Left colon (tissue), 2 donors: ENCODE measurements around the gene DYSF. TPM values are rescaled to one million over a fixed set of nuclear protein-coding genes. Genes with fewer than 3 reads are reported as not detected.

Source experiments
- ATAC-seq: fragments of 200-7000 bp; cut with Tn5 transposase; one replicate; pipeline ENCODE4 v1.9.1; 2020; ENCODE audit warnings: mild to moderate bottlenecking, moderate library complexity
- DNase-seq, 2 donors: peaks; one replicate each; pipeline ENCODE4 v3.0.0-alpha.2; 2020
- intact Hi-C, 2 donors: fragments of 100-400 bp; cut with DNase I in 1 of 2; cut with micrococcal nuclease in 1 of 2; formaldehyde crosslinking; loops; one replicate each; pipeline versions ENCODE4 v1.11.2 to v1.14.0; 2022; cut with DNase I, micrococcal nuclease
- total RNA-seq, 2 donors: library from RNA; stranded (reverse); fragmentation: NEBNext Ultra II Directional; extraction: Animal tissue kit (Norgen Biotek cat#: 25700); gene quantifications; one replicate each; pipeline ENCODE4 v1.2.1, GENCODE V29; 2021
- donor health status: DM: no; HTN: no; CAD: no.
- donor health status: DM: yes; HTN: yes; CAD: no.

DYSF gene
- total RNA-seq, 2 donors from 2014 or later, result 2.4 to 5.0 TPM

DNA sequence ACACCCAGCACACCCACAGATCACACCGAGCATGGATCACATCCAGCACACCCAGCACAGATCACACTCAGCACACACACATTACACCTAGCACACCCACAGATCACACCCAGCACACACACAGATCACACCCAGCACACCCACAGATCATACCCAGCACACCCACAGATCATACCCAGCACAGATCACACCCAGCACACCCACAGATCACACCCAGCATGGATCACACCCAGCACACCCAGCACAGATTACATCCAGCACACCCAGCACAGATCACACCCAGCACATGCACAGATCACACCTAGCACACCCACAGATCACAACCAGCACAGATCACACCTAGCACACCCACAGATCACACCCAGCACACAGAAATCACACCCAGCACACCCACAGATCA is 118.6 kb downstream of the DYSF start:
- DNase-seq (no peak), ATAC-seq (no peak)
- intact Hi-C loops, result no loop called here

DNA sequence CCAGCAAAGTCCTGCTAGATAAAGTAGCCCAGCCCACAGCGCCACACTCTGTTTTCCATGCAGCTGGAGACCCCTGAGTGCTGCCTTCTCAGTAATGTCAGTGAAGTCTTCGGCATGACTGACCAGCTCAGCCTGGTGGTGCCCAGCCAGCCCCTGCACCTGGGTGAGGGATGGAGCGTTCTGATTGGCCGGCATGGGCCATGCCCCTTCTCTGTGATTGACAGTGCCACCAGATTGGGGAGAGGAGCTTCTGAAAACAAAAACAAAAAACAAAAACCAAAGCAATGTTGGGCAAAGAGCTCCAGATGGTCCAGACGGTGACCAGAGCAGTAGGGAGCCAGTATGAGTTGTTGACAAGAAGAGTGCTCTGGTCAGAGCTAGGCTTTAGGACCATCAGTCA is 122.6 kb downstream of the DYSF start:
- DNase-seq (no peak), ATAC-seq (no peak)
- intact Hi-C loops, result no loop called here

DNA sequence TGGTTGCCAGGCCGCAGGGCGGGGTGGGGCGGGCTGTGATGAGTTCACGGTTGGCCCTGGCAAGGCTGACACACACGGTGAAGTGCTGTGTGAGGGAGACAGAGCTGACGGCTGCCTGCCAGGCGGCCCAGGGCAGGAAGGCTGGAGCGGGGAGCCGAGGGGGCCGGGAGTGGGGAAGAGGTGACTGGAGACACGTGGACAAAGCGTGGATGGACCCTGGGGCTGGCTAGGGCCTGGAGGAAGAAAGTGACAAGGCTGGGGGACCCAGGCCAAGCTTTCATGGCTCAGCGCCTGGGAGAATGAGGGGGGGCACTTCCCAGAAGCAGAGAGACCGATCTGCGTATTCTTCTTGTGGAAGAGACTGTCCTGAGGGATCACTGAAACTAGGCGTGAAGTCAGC is 123.2 kb downstream of the DYSF start:
- intact Hi-C loops, result no loop called here
- no peak for DNase-seq
- no peak for ATAC-seq

DNA sequence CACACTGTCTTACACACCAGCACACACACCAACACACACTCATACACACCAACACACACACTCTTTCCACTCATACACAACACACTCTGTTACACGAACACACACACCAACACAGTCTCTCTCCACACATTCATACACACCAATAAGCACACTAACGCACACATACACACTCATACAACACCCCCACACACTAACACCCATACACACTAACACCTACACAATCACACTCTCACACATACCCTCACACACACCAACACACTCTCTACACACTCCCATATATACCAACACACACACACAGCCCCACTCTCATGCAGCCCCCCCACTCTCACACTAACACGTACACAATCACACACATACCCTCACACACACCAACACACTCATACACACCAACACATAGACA is 123.8 kb downstream of the DYSF start:
- DNase-seq, result no peak
- intact Hi-C loops, result no loop called here
- ATAC-seq, result no peak

DNA sequence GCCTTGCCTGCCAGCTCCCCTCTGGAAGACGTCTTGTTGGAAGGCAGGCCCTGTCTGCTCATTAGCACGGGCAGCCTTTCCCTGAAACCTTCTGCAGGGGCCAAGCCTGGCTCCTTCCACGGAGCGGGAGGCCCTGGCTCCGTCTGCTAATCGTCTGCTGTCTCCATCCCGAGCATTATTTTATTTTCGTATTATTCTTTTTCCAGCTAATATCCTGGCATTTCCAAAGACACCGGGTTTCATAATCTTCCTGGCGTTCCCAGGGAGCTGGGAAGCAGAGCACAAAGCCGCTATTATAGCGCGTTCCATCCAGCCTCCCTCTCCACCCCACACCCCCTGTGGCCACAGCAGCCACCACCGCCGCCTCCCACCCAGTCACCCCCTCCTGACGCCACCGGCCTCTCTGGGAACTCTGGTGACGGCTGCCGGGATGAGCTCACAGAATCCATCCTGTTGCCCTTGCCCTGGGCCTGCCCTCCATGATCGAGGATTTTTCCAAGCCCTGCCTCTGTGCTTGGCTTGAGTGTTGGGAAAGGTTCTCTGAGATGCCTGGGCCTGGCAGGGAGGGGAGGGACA is 125.5 kb downstream of the DYSF start:
- intact Hi-C loops, result no loop called here
- ATAC-seq, result no peak

DNA sequence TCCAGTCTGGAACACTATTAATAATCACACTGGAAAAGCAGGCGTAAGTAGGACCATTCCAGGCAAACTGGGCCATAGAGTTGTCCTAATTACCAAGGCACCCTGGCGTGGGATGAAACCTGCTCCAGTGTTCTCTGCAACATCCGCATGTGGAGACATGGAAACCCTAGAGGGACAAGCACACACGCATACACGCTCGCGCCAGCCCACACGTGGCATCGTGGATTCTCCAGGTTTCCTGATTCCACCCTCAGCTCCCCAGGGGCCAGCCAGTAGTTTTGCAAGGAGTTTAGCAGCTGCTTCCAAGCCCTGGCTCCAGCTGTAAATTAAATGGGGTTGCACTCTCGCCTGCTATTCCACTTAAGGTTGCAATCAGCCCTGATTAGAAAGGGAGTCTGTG is 127.7 kb downstream of the DYSF start:
- DNase-seq (no peak), ATAC-seq (no peak)
- intact Hi-C loops, result no loop called here

More for the DNA sequence above, 125.5 kb downstream of the DYSF start:
- no peak for DNase-seq

DNA sequence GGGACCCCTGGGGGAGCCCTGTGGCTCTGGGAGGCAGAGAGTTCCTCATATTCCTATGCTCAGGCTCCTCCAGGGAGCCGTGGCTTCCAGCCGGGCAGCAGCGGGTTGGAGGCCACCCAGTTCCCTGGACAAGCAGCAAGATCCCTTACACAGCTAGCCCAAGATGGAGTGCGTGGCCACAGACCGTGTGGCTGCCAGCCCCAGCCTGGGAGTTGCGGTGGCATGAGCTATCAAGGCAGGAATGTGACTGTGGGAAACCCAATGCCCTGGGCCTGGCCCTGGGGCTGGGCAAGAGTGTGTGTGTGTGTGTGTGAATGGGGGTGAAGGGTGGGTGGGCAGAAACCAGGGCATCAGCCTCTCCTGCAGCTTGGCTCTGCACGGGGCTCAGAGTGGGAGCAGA is 130.5 kb downstream of the DYSF start:
- DNase-seq, result no peak
- intact Hi-C loops, result no loop called here
- ATAC-seq, result no peak

DNA sequence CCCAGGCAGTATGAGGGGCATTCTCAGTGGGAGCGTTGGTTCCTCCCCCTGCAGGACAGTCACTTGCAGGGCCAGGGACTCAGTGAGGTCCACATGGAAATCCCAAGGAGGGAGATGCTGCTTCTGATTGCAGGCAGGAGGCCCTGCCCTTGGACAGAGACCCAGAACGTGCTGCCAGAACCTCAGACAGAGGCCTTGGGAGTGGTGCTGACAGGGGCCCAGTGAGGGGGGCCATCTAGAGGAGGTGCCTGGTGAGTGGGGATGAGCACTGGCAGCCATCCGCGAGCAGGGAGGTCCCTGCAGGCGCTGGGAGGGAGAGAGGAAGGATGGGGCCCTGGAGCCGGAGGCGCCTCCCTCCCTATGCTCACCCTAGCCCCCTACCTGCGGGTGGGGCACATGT is 133.1 kb downstream of the DYSF start:
- intact Hi-C loops, result no loop called here
- no peak for ATAC-seq
- DNase-seq, result no peak

DNA sequence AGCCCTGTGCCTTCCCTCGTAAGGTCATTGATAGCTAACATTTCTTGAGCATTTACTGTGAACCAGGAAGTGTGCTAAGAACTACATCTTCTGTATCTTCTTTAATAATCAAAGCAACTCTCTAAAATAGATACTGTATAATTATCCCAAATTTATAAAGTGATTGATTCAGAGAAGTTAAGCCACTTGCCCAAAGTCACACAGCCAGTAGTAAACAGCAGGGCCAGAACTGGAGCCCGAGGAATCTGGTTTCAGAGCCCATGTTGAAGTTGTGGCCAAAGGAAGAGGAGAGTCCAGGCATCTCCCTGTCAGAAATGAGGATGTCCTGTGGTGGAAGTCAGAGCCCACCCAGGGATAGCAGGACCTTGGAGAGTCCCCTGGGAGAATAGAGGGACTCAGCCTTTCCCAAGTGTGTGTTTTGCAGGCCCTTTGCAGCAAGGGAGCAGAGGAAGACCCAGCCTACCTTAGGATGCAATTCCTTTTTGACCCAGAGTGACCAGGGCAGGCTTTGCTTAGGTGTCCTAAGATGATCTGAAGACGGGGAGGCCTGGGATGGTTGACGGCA is 134.2 kb downstream of the DYSF start:
- DNase-seq (no peak), ATAC-seq (no peak)
- intact Hi-C loops, result no loop called here

DNA sequence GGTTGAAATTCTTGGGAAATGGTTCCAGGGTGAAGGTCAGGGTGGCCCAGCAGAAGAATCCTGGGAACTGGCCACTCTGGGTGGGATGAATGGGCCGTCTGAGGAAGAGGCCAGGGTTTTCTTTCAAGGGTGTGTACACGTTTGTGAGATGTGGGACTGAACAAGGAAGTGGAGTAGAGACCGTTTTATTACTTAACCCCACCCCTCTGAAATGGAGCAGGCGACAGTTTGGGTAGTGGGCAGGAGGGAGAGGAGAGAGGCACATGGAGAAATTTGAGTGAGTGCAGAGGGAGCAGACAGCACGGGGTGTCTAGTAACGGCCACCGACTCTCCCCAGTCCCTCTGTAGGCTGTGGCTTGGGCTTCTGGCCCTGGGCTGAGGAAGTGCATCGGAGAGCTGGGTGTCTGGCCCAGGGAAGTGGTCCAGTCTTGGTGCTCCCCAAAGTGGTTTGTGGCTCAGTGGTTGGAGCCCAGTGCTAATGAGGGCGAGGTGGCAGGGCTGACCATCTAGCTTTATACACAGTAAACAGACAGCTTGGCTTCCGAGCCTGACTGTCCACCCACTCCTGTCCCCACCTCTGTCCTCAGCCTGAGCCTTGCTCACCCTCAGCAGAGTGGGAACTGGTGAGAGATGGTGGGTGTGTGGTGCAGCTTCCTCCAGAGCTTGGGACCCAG is 135.3 kb downstream of the DYSF start:
- intact Hi-C loops, result no loop called here
- DNase-seq (no peak), ATAC-seq (peak; percentile 85)

DNA sequence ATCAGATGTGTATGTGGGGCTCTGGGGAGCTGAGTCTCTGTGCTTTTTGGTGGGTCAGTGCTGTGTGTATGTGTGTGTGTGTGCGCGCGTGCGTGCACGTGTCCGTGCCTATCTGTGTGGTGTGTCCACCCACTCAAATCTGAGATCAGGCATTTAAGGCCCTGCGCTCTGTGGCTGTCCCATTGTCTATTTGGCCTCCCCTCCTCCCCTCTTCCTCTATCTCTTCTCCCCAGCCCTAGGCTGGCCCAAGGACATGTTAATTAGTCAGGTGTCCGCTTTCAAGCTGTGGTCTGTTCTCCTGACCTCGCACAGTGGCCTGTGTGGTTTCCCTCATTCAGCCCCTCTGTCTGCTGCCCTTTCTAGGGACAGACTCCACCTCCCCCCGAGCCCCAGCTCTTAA is 136.4 kb downstream of the DYSF start:
- ATAC-seq (no peak), DNase-seq (no peak)
- intact Hi-C loops, result no loop called here

DNA sequence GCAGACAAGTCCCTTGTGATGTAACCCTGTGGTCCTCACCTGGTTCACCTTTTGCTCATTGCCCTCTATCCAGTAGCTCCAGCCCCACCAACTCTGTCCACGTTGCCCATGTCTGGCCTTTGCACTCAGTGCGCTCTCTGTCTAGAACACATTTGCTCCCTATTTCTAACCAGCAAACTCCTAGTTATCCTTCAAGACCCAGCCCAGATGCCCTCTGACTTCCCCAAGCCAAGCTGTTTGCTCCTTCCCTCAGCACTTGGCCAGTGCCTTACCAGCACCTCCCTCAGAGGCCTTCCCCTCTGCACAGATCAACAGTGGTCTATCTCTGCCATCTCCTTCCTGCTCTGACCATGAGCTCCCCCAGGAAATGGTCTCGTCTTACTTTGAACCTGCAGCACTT is 137.7 kb downstream of the DYSF start:
- intact Hi-C loops, result no loop called here
- DNase-seq (no peak), ATAC-seq (no peak)

DNA sequence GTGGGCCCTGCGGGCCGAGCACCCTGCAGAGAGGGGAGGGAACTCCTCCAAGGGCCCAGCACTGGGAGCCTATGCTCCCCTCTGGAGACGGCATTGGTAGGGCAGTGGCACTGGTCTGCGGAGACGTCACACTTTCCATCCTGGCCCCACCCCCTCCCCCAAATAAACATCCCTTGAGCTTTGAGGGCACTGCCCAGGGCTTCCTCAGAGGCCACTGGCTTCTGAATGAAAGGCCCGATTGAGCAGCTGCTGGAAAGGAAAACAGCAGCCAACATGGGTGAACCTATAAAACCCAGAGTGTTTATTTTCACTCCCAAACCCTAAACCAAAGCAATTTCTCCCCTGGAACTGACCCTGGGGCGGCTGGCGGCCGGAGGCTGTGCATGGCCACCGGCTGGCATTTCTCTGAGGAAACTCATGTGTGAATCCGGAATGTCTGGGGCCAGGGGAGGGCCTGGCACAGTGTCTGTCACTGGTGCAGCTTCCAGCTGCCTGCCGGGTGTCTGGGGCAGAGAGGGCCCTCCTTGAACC is 138.9 kb downstream of the DYSF start:
- ATAC-seq (peak; percentile 65), DNase-seq (peak in 1 of 2 donors; percentile 28)

DNA sequence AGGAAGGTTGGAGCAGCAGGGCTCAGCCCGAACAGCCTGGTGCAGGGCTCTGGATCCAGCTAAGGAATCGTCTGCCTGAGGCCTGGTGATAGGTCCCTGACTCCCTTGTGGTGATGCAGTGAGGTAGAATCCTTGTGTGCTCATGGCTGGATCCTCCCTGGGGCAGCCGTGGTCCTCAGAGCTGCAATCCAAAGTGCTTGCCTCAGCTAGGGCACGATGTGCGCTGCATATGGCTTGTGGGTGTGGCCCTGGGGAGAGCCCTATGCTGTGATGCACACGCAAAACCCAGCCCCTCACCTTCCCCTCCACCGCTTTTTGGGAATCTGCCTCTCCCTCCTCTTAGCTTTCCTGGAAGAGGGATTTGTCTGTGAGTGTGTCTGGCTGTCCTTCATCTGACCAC is 142.2 kb downstream of the DYSF start:
- DNase-seq (no peak), ATAC-seq (no peak)
- intact Hi-C loops, result no loop called here

More for the DNA sequence above, 138.9 kb downstream of the DYSF start:
- intact Hi-C loops, result no loop called here

DNA sequence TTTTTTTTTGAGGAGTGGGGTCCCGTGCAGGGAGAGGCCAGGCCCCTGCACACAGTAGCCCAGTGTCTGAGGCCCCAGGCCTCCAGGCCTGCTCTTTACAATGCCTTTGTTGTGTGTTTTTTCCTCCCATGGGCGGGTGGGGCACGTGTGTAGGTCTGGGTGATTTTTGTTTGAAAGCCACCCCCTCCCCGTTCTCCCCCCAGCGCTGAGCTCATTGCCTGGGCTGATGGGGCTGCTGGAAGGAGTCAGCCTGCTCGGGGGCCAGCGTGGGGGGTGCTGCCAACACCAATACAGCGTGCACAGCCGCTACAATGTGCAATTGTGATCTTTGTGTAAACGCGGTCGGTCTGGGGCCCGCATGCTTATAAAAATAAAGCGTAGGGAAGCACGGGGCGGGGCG is 142.7 kb downstream of the DYSF start:
- ATAC-seq (peak; percentile 30), DNase-seq (no peak)
- intact Hi-C loops, result no loop called here

DNA sequence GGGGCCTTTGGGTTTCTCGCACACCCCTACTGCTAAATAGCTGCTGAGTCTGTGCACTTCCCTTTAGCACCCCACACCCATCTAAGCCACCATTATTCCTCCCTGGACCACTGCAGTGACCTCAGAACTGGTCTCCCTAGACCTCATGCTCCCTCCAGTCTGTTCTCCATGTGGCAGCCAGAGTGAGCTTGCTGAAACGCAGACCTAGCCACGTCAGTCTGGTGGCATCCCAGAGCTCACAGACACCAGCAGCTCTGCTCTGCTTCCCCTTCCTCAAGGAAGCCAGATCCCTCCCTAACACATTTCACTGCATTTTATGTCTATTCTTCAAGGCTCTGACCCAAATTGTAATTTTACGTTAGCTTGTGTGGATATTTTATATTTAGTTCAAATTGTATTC is 144.4 kb downstream of the DYSF start:
- DNase-seq, result no peak
- intact Hi-C loops, result no loop called here
- no peak for ATAC-seq

DNA sequence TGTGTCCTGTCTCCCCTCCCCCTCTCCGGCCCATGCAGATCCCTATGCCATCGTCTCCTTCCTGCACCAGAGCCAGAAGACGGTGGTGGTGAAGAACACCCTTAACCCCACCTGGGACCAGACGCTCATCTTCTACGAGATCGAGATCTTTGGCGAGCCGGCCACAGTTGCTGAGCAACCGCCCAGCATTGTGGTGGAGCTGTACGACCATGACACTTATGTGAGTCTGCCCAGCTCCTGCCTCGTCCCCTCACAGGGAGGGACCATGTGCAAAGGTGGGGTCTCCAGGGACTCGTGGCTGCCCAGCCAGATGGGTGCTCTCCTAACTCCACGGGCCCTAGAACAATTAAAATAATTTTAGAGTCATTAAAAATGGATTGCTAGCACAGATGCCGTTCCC is 145.2 kb downstream of the DYSF start:
- ATAC-seq (no peak), DNase-seq (no peak)
- intact Hi-C loops, result no loop called here

DNA sequence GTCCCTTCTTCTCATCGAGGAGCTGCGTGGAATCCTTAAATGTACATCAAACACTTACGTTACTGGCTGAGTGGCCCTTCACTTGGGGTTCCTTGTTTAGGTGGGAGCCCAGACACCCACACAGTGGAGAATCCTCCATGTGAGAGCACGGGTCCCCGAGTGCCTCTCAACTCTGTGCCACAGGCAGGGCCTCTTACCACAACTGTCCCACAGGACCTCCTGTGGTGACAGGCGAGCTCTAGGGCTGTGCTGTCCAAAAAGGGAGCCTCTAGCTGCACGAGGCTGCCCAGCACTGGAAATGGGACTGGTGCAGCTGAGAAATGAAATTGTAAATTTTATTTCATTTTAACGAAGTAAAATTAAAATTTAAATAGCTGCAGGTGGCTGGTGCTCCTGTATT is 145.7 kb downstream of the DYSF start:
- DNase-seq, result no peak
- intact Hi-C loops, result no loop called here
- ATAC-seq, result no peak

DNA sequence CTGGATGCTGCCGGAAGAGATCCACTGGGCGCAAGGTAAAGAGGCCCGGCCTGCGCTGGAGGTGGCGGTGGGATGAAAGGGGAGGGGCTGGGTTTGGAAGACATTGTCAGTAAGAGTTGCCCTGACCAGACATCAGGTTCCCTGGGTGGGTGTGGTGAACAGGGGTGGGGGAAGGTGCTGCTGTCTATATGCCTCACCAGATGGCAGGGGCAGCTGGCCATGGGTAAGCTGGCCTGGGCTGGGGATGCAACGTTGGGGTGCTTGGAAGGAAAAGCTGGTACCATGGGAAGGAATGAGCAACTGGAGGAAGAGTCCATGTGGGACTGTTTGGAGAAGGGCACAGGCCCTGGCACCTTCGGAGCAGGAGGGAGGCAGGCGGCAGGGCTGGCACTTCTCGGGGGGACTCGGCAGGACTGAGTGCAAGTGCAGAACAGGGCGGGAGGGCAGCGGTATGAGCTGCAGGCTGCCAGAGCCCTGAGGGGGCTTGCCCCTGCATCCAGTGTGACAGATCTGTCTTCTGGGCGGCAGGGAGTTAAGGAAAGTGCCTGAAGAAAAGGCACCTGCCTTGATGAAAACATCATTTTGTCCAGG is 146.4 kb downstream of the DYSF start:
- intact Hi-C loops, result no loop called here
- DNase-seq (no peak), ATAC-seq (no peak)

DNA sequence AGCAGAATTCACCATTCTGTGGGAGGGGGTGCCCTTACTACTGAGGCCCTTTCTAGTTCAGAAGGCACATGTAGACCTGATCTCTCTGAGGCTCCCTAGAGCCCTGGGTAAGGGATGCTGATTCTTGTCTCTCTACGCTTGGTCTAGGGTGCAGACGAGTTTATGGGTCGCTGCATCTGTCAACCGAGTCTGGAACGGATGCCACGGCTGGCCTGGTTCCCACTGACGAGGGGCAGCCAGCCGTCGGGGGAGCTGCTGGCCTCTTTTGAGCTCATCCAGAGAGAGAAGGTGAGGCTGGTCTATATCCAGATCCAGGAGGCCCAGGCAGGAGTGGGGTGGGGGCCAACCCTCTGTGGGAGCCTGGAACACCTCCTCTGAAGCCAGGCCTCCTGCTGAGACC is 147.2 kb downstream of the DYSF start:
- DNase-seq (no peak), ATAC-seq (no peak)
- intact Hi-C loops, result no loop called here
